GM12865 (cell line): Measurements from ENCODE around the gene MYBPC1.
"Not testable (repeated sequence)": the region's sequence is repeated elsewhere in the genome, so short reads cannot be mapped to it uniquely, and the experiment has no call there.

Experiments
- DNase-seq: peaks from one replicate; pipeline ENCODE4 v3.0.0; 2010; ENCODE audit warnings: low read depth
- H3K4me3 ChIP-seq: 2 replicates; pipeline ENCODE4 v1.5.1; 2011; ENCODE audit warnings: mild to moderate bottlenecking, low read depth, low read length, control low read depth
- CTCF ChIP-seq: IDR thresholded peaks from 2 replicates; pipeline ENCODE4 v1.5.1; 2011; ENCODE audit warnings: low read length, control low read depth, low read depth, inconsistent platforms; ENCODE audit not compliant: insufficient read depth; ENCODE audit errors: missing control alignments

MYBPC1 gene

DNA sequence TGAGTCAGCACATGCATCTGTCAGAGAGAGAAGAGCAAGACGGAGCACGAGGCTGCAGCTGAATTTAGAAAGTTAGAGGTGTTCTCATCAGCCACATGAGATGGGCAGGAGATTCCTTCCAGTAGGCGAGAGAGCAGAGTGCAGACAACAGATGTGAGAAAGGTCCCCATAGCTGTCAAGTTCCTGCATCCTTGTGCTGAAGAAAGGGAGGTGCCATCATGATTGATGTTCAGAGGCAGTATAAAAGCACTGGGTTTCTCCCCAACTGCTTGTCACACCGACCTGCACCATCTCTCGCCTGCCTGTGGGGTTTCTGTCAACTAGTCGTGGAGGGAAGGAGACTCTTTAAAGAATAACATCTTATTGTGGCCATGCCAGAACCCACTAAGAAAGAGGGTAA is at the start of gene MYBPC1:
Gene MYBPC1 (plus strand): TSS at position 272 of the 400 bp plus-strand sequence. CDS start 100 bp downstream, at position 372.
- DNase-seq = no peak
- H3K4me3 ChIP-seq = no peak within 1 kb of the TSS
- no peak for TF ChIP-seq CTCF

- no peak for DNase-seq
- H3K4me3 ChIP-seq = no peak overlapping the region
- TF ChIP-seq CTCF = no peak
Observed at GRCh38 chr12:101551362-101552114, 43.2 kb upstream of the MYBPC1 start.

DNA sequence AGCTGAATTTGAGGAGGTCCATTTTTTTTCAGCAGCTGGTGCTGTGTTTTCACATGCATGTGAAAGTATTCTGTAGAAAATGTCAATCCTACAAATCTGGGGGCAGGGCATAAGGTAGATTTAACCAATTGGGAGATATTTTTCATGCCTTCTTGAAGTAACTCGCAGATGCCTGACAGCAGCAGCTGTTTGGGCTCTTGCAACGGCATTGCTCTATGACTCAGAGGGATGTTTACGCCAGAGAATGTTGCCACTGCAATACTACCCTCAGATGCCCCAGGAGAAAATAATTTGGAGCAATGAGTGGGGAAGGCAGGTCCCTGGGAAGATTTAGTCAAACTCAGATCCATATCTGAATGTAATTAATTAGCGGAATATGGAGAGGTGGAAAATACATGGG is 42.5 kb upstream of the MYBPC1 start:
- no peak overlapping the region for H3K4me3 ChIP-seq
- no peak for TF ChIP-seq CTCF
- DNase-seq = no peak

DNA sequence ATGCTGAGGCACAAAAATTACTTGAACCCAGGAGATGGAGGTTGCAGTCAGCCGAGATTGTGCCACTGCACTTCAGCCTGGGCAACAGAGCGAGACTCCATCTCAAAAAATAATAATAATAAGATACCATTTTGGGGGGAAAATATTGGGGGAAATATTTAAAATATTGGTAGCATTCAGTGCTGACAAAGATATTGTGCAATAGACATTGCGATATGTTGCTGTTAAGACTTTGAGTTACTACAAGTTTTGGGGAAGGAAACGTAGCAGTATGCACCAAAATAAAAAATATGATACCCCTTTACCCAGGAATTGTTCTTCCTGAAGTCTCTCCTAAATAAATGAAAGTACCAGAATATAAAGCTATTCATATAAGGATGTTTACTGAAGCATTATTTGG is 37.7 kb upstream of the MYBPC1 start:
- TF ChIP-seq CTCF = no peak
- no peak overlapping the region for H3K4me3 ChIP-seq
- DNase-seq = no peak

GRCh38 chr12:101558726-101559125 is 36.0 kb upstream of the MYBPC1 start:
- not testable (repeated sequence) for DNase-seq, H3K4me3 ChIP-seq

- H3K4me3 ChIP-seq = no peak overlapping the region
- no peak for TF ChIP-seq CTCF
- DNase-seq = no peak
Observed at GRCh38 chr12:101563212-101563611, 31.6 kb upstream of the MYBPC1 start.

- peak; percentile 47 for DNase-seq
- no peak overlapping the region for H3K4me3 ChIP-seq
- no peak for TF ChIP-seq CTCF
Observed at GRCh38 chr12:101564912-101565311, 29.9 kb upstream of the MYBPC1 start.
